H9 (cell line): ENCODE measurements around the gene WNT7B. TPM values are rescaled to one million over a fixed set of nuclear protein-coding genes. Genes with fewer than 3 reads are reported as not detected.

ENCODE experiments used
- DNase-seq: peaks from one replicate; pipeline ENCODE4 v3.0.0-alpha.2; 2017
- H2AFZ ChIP-seq: one replicate; pipeline ENCODE4 v1.6.1; 2013; ENCODE audit warnings: mild to moderate bottlenecking, low read length, control low read depth, moderate library complexity
- H2AK5ac ChIP-seq: 2 replicates; pipeline ENCODE4 v1.6.1; 2013; ENCODE audit warnings: low read length, control low read depth, mixed read lengths; ENCODE audit not compliant: insufficient read length
- H2BK120ac ChIP-seq: one replicate; pipeline ENCODE4 v1.6.1; 2013; ENCODE audit warnings: low read depth, mild to moderate bottlenecking, low read length, control low read depth, inconsistent platforms; ENCODE audit not compliant: poor library complexity, severe bottlenecking
- H2BK12ac ChIP-seq: 2 replicates; pipeline ENCODE4 v1.6.1; 2013; ENCODE audit warnings: low read length, control low read depth, mixed read lengths, low read depth; ENCODE audit not compliant: insufficient read length
- H2BK15ac ChIP-seq: 2 replicates; pipeline ENCODE4 v1.6.1; 2013; ENCODE audit warnings: low read depth, low read length, control low read depth
- H2BK20ac ChIP-seq: one replicate; pipeline ENCODE4 v1.6.1; 2013; ENCODE audit warnings: low read depth, mild to moderate bottlenecking, low read length, control low read depth, inconsistent platforms; ENCODE audit not compliant: poor library complexity, severe bottlenecking
- H2BK5ac ChIP-seq: 2 replicates; pipeline ENCODE4 v1.6.1; 2013; ENCODE audit warnings: low read length, control low read depth, mixed read lengths; ENCODE audit not compliant: insufficient read length
- H3K14ac ChIP-seq: 2 replicates; pipeline ENCODE4 v1.6.1; 2013; ENCODE audit warnings: low read length, control low read depth; ENCODE audit not compliant: insufficient read depth
- H3K18ac ChIP-seq: 2 replicates; pipeline ENCODE4 v1.6.1; 2013; ENCODE audit warnings: low read depth, mild to moderate bottlenecking, mixed read lengths, low read length, control low read depth; ENCODE audit not compliant: insufficient read length
- H3K23ac ChIP-seq: 2 replicates; pipeline ENCODE4 v1.6.1; 2013; ENCODE audit warnings: low read length, control low read depth, mixed read lengths, low read depth; ENCODE audit not compliant: insufficient read length
- H3K23me2 ChIP-seq: 2 replicates; pipeline ENCODE4 v1.6.1; 2013; ENCODE audit warnings: low read depth, mild to moderate bottlenecking, mixed read lengths, low read length, control low read depth; ENCODE audit not compliant: insufficient read length, poor library complexity, severe bottlenecking
- H3K27ac ChIP-seq: 2 replicates; pipeline ENCODE4 v1.5.1; 2013; ENCODE audit warnings: low read length, control low read depth, mixed read lengths, low read depth; ENCODE audit not compliant: insufficient read length
- H3K27me3 ChIP-seq: 2 replicates; pipeline ENCODE4 v1.6.1; 2013; ENCODE audit warnings: low read length, control low read depth, inconsistent platforms; ENCODE audit not compliant: insufficient read depth
- H3K4ac ChIP-seq: 2 replicates; pipeline ENCODE4 v1.6.1; 2013; ENCODE audit warnings: low read depth, mild to moderate bottlenecking, control low read depth, inconsistent platforms, low read length, moderate library complexity
- H3K4me1 ChIP-seq: 2 replicates; pipeline ENCODE4 v1.6.1; 2013; ENCODE audit warnings: low read length, control low read depth, inconsistent platforms; ENCODE audit not compliant: insufficient read depth
- H3K4me2 ChIP-seq: 2 replicates; pipeline ENCODE4 v1.6.1; 2013; ENCODE audit warnings: low read length, control low read depth, mixed read lengths; ENCODE audit not compliant: insufficient read length, insufficient read depth
- H3K56ac ChIP-seq: 2 replicates; pipeline ENCODE4 v1.6.1; 2013; ENCODE audit warnings: low read depth, mild to moderate bottlenecking, mixed read lengths, low read length, control low read depth; ENCODE audit not compliant: insufficient read length
- H3K79me1 ChIP-seq: 2 replicates; pipeline ENCODE4 v1.6.1; 2013; ENCODE audit warnings: low read depth, mild to moderate bottlenecking, moderate library complexity, low read length, control low read depth, inconsistent platforms; ENCODE audit not compliant: insufficient read depth, poor library complexity, severe bottlenecking
- H3K79me2 ChIP-seq: 2 replicates; pipeline ENCODE4 v1.6.1; 2013; ENCODE audit warnings: low read length, control low read depth, inconsistent platforms; ENCODE audit not compliant: insufficient read depth
- H3K9ac ChIP-seq: 2 replicates; pipeline ENCODE4 v1.6.1; 2013; ENCODE audit warnings: low read length, control low read depth, mixed read lengths; ENCODE audit not compliant: insufficient read length; ENCODE audit errors: extremely low read depth
- H3K9me3 ChIP-seq: one replicate; pipeline ENCODE4 v1.6.1; 2013; ENCODE audit warnings: low read depth, low read length, inconsistent platforms; ENCODE audit not compliant: control insufficient read depth
- H3T11ph ChIP-seq: one replicate; pipeline ENCODE4 v1.6.1; 2013; ENCODE audit warnings: mild to moderate bottlenecking, low read length, control low read depth, inconsistent platforms
- H4K20me1 ChIP-seq: one replicate; pipeline ENCODE4 v1.6.1; 2013; ENCODE audit not compliant: control insufficient read depth, insufficient read length, insufficient read depth
- H4K5ac ChIP-seq: 2 replicates; pipeline ENCODE4 v1.6.1; 2013; ENCODE audit warnings: low read depth, mild to moderate bottlenecking, mixed read lengths, low read length, control low read depth; ENCODE audit not compliant: insufficient read length
- H4K8ac ChIP-seq: replicated peaks from 2 replicates; pipeline ENCODE4 v1.6.1; 2013; ENCODE audit warnings: low read length, control low read depth, mixed read lengths, low read depth; ENCODE audit not compliant: insufficient read length
- H4K91ac ChIP-seq: 2 replicates; pipeline ENCODE4 v1.6.1; 2013; ENCODE audit warnings: low read depth, mild to moderate bottlenecking, moderate library complexity, mixed read lengths, low read length, control low read depth; ENCODE audit not compliant: insufficient read length
- H3K27ac Mint-ChIP-seq, 3 experiments: 2 replicates in 2 of 3; 3 replicates in 1 of 3; pipeline ENCODE4 v1.8.0; 2020 to 2021; ENCODE audit warnings: mixed read lengths in 3 of 3, mild to moderate bottlenecking in 1 of 3, moderate library complexity in 1 of 3
- H3K27me3 Mint-ChIP-seq: 2 replicates; pipeline ENCODE4 v1.8.0; 2021; ENCODE audit warnings: low read depth, mild to moderate bottlenecking, moderate library complexity, mixed read lengths
- H3K36me3 Mint-ChIP-seq, 3 experiments: 2 replicates in 2 of 3; 3 replicates in 1 of 3; pipeline ENCODE4 v1.8.0; 2020 to 2021; ENCODE audit warnings: low read depth in 3 of 3, mixed read lengths in 3 of 3; ENCODE audit not compliant: insufficient read depth in 1 of 3
- H3K4me1 Mint-ChIP-seq, 2 experiments: 2 replicates each; pipeline ENCODE4 v1.8.0; 2020; ENCODE audit warnings: mixed read lengths in 2 of 2
- H3K4me3 Mint-ChIP-seq, 2 experiments: 2 replicates in 1 of 2; 3 replicates in 1 of 2; pipeline ENCODE4 v1.8.0; 2020 to 2021; ENCODE audit warnings: mild to moderate bottlenecking in 2 of 2, mixed read lengths in 2 of 2, moderate library complexity in 1 of 2
- H3K9me3 Mint-ChIP-seq, 2 experiments: 2 replicates in 1 of 2; 3 replicates in 1 of 2; pipeline ENCODE4 v1.8.0; 2020; ENCODE audit warnings: mild to moderate bottlenecking in 2 of 2, mixed read lengths in 2 of 2, moderate library complexity in 1 of 2
- CTCF ChIP-seq: fragments of 200-600 bp; sonication (generic); conservative IDR thresholded peaks from 3 replicates; pipeline ENCODE4 v1.8.0; 2021; ENCODE audit warnings: antibody characterized with exemption, mild to moderate bottlenecking
- WGBS: extraction: QIAGEN DNeasy Blood & Tissue Kit; methylation state at CpG from one replicate; pipeline ENCODE4 v1.1.7; 2013; ENCODE audit warnings: missing lambda C conversion rate, low lambda C conversion rate, mixed read lengths; ENCODE audit not compliant: insufficient read length; ENCODE audit errors: extremely low coverage; 5-methylcytosine and 5-hydroxymethylcytosine counted together
- total RNA-seq: library from RNA; stranded (reverse); gene quantifications from 2 replicates; pipeline ENCODE4 v1.2.1, GENCODE V29; 2021

WNT7B gene
- total RNA-seq, 1 experiment from 2014 or later = 0.09 TPM

- no peak overlapping the region for H3K4me3 Mint-ChIP-seq
- no peaks in the 10 kb centered on the region for H3K23me2 ChIP-seq
- no peak overlapping the region for H3K4ac ChIP-seq
- no peak overlapping the region for H2BK120ac ChIP-seq
- H3K27me3 ChIP-seq = no peaks in the 10 kb centered on the region
- H3K4me2 ChIP-seq = no peak overlapping the region
- no peak overlapping the region for H3K23ac ChIP-seq
- no peaks in the 10 kb centered on the region; a peak in 1 of 7 replicates for H3K36me3 Mint-ChIP-seq
- no peaks in the 10 kb centered on the region for H3K79me2 ChIP-seq
- H4K5ac ChIP-seq = no peak overlapping the region
- H2BK5ac ChIP-seq = no peak overlapping the region
- no peak overlapping the region for H4K8ac ChIP-seq
- no peaks in the 10 kb centered on the region for H3K9me3 ChIP-seq
- peaks cover 17% of the 10 kb centered on the region for H3K27me3 Mint-ChIP-seq
- no peak for TF ChIP-seq CTCF
- no peak overlapping the region for H3K18ac ChIP-seq
- H3K14ac ChIP-seq = no peak overlapping the region
- H3K9me3 Mint-ChIP-seq = peaks cover 0 to 7% of the 10 kb centered on the region in 2 experiments; a peak in 4 of 5 replicates
- H2BK15ac ChIP-seq = no peak overlapping the region
- H3K4me1 ChIP-seq = no peaks in the 10 kb centered on the region
- no peak overlapping the region for H2BK12ac ChIP-seq
- H3K9ac ChIP-seq = no peak overlapping the region
- peaks cover 1 to 2% of the 10 kb centered on the region in 2 experiments; a peak in 1 of 4 replicates for H3K4me1 Mint-ChIP-seq
- H3T11ph ChIP-seq = no peak overlapping the region
- WGBS = no CpG with 5 or more reads among the region's 2 CpGs
- H2AK5ac ChIP-seq = no peak overlapping the region
- H3K27ac Mint-ChIP-seq = no peak overlapping the region
- no peak overlapping the region for H3K56ac ChIP-seq
- H2AFZ ChIP-seq = no peak overlapping the region
- no peak for DNase-seq
- H3K27ac ChIP-seq = no peak overlapping the region
- no peak overlapping the region for H4K91ac ChIP-seq
- no peak overlapping the region for H2BK20ac ChIP-seq
- no peaks in the 10 kb centered on the region for H4K20me1 ChIP-seq
- H3K79me1 ChIP-seq = no peaks in the 10 kb centered on the region
Measured at GRCh38 chr22:45915151-45915550, 61.8 kb downstream of the WNT7B start.
